Stimulated activated CD4-positive, alpha-beta T cell treated with anti-CD3 and anti-CD28 coated beads, Interleukin-15, amount 100 ng/mL, for 1 hour (primary cell): ENCODE results near the gene UNC5B.
"Not testable (repeated sequence)": the region's sequence is repeated elsewhere in the genome, so short reads cannot be mapped to it uniquely, and the experiment has no call there.

Experiments
- DNase-seq, 2 donors: peaks; one replicate each; pipeline ENCODE4 v3.0.0-alpha.2; 2020; ENCODE audit warnings: low read depth in 1 of 2, low spot score in 1 of 2

Gene UNC5B

DNA sequence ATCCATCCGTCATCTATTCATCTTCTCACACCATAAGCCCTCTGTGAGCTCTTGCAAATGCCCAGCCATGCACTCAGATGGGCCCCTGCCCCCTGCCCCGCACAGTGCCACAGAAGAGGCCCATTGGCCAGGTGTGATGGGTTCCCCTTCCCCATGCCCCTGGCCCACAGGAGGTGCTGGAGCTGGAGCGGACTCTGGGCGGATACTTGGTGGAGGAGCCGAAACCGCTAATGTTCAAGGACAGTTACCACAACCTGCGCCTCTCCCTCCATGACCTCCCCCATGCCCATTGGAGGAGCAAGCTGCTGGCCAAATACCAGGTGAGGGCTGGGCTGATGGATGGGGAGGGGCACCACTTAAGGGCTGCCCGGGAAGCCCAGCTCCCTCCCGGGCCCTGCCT lies 83.3 kb downstream of the UNC5B start:
- DNase-seq = no peak

DNA sequence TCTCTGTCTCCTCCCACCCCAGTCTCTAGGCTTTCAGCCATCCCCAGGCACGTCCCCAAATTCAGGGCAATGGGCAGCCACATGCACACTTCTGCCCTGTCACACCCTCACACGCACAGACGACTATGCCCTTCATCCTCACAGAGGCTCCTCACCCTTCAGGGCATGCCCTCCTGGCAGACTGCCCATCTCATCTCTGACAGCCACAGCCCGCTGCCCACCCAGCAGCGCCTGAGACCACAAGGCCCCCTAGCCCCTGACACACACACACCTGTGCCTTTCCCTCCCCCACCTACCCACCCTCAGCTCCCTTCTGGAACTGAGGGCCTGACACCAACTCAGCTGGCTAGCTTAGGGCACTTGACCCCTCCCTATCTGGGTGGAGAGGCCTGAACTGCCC lies 83.7 kb downstream of the UNC5B start:
- no peak for DNase-seq

DNA sequence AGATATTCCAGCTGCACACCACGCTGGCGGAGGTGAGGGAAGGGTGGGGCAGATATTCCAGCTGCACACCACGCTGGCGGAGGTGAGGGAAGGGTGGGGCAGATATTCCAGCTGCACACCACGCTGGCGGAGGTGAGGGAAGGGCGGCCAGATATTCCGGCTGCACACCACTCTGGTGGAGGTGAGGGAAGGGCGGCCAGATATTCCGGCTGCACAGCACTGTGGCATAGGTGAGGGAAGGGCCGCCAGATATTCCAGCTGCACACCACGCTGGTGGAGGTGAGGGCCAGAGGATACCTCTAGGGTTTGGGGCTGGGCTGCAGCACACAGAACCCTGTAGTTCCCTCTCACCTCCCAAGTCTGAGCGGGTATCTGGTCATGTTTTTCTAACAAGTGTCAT lies 84.4 kb downstream of the UNC5B start:
- DNase-seq = not testable (repeated sequence)

DNA sequence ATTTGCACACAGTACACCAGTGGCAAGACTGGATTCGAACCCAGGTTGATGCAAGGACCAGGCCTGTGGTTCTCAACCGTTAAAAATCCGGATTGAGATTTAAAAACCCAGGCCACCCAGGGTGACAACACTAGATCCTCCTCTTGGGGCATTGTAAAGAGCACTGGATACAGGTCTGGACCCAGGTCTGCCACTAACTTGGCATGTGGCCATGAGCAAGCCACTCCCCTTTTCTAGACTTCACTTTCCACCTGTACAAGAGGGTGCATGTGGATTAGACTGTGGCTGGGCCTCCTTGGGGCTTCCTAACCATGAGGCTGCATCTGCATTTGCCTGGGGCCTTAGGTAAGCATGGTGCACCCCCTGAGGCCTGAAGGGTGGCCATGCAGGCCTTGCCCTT lies 85.0 kb downstream of the UNC5B start:
- DNase-seq = no peak

DNA sequence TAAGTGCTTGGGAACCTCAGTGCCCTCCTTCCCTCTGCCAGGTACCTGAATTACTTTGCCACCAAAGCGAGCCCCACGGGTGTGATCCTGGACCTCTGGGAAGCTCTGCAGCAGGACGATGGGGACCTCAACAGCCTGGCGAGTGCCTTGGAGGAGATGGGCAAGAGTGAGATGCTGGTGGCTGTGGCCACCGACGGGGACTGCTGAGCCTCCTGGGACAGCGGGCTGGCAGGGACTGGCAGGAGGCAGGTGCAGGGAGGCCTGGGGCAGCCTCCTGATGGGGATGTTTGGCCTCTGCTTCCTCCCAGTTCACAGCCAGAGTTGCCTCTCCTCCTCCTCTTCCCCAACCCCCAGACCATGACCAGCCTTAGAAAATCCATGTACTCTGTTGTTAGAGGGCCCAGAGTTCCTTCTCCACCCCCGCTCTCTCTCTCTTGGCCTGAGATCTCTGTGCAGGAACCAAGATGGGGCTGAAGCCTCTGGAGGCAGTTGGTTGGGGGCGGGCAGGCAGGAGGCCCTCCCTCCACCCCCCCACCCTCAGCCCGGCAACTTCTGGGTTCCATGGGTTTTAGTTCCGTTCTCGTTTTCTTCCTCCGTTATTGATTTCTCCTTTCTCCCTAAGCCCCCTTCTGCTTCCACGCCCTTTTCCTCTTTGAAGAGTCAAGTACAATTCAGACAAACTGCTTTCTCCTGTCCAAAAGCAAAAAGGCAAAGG lies 86.9 kb downstream of the UNC5B start:
- no peak for DNase-seq

DNA sequence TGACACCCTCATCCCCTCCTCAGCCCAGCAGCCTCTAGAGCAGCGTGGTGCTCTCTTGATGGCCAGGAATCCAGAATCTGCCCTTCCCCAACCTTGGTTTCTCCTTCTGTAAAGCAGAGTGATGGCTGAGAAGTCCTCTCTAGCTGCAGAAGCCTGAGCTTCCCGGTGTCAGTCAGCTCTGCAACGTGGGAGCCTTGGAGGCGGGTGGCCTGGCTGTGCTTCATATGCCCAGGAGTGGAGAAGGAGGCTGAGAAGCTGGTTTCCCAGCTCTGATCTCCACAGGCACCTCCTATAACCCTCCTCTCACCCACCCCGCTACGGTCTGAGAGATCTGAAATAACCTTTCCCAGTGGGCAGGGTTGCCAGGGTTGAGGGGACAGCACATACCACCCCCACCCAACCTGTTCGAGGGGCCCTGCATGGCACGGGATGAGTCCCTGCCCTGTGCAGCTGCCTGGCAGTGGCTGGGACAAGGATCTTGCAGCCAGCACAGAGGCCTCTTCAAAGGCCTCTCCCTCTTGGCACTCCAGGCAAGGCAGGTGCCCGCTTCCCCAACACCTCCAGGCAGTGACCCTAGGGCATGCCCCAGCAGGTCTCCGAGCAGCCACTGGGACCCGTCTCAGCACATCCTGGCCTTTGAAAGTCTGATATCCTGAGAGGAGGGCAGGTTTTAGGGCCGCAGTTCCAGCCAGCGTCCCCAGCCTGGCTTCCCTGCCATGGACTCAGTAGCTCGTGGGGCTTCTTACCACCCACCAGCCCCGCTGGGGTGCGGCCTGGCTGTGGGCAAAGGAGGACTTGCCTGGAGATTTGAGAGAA lies 88.4 kb downstream of the UNC5B start:
- DNase-seq = no peak

DNA sequence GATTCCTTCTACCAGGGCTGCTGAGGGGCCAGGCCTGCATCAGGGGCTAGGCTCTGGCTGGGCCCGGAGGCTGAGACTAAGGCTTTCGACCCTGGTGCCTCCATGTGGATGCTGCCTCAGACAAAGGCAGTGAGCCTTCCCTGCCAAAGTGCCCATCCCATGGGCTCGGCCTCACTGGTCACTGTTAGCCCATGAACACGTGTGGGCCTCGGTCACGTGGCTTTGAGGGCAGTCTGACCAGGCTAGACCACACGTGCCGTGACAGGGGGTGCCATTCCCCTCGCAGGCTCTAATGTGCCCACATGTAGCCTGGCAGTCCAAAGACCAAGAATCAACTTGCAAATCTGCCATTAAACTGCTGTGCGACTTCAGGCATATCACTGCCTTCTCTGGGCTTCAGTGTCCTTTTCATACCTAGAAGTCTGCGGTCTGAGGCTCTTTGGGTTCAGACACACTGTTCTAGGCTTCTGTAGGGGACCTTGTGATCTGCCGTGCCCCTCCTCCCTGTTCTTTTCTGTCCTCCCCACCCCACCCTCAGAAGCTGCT lies 89.1 kb downstream of the UNC5B start:
- DNase-seq = no peak

DNA sequence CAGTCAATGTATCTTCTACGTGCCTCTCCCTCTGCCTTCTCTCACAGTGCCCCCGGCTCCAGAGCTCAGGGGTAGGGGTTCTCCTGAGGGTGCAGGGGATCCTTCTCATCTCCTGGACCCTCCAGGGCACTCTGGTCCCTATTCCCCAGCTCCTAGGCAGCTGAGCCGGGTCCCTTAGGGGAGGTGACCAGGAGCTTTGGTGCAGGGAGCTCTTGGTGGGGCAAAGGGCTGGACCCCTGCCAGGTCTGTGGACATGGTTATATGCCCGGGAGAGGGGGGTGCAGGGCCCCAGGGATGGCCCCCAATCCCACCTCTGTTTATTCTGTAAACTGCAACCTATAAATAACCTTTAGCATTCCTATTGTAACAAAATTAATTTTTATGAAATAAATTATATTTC lies 90.1 kb downstream of the UNC5B start:
- DNase-seq = no peak

DNA sequence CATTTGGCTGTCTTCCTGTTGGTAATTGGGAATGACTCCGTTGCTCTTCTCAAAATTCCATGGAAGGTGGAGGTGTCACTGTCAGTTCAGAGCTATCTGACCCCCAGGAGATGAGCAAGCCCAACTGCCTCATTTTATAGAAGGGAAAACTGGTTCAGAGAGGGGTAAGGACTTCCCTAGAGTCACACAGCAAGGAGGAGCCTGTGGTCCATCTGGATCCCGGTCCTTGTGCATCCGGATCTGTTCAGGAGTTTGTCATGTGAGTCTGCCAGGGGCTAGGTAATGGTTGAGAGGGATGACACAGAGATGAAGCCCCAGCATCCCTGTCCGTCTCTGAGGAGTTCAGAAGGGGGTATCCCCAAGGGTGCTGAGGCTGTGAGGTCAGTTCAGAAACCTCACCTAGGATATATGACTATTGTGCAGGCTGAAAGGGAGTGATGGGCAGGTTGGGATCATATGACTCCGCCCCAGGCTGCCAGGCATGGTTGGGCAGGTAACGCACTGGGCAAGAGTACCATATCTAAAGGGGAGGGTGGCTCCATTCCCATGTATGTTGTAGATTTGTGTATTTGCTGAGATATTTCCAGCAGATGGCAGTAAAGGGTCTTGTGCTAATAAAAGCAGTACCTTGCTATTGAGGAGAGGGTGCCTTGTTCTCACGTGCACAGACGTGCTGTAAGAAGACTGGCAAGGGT lies 90.7 kb downstream of the UNC5B start:
- DNase-seq = no peak

DNA sequence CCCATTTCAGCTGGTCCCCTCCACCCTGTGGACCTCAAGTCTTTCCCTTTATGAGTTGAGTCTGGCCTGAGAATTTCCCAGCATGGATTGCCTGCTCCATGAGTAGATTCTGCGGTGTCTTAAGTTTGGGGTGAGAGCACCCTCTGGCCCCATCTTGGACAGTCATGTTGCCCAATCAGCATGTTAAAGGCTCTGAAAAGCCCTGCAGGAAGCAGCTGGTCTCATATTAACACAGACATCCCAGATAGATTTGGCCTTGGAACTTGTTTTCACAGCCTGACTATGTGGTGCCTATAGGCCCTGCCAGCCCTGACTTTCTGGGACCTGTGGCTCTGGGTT lies 91.2 kb downstream of the UNC5B start:
- DNase-seq = no peak

DNA sequence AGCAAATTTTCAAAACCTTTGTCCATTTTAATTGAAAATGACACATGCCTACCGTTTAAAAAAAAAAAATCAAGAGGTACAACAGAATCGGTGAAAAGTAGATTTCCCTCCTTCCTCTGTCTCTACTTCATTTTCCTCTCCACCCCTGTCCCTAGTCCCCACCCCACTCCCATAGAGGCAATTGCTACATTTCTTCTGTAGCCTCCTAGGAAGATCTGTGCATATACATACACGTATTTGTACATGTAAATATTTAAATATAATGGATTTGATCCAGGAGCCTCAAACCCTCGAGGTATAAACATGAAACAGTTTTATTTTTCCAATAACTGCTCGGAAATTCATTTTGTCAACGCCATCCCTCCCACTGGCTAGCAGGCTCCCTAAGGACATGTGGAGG lies 92.5 kb downstream of the UNC5B start:
- DNase-seq = no peak

DNA sequence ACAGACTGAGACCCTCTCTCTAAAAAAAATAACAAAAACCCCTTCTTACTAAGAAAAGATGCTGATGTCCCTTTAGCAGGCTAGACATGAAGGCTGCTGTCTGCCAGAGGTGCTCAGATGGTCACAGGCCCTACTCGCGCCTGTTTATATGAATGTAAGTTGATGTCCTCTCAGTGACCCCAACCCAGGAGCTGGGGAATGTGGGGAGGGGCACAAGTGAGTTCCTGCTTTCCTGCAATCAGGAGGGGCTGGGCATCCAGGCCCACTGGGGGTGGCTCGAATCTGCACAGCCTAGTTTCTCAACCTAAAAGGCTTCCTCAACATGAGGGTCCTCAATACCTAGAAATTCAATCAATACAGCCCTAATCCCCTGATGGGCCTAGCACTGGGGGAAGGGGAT lies 94.6 kb downstream of the UNC5B start:
- no peak for DNase-seq

DNA sequence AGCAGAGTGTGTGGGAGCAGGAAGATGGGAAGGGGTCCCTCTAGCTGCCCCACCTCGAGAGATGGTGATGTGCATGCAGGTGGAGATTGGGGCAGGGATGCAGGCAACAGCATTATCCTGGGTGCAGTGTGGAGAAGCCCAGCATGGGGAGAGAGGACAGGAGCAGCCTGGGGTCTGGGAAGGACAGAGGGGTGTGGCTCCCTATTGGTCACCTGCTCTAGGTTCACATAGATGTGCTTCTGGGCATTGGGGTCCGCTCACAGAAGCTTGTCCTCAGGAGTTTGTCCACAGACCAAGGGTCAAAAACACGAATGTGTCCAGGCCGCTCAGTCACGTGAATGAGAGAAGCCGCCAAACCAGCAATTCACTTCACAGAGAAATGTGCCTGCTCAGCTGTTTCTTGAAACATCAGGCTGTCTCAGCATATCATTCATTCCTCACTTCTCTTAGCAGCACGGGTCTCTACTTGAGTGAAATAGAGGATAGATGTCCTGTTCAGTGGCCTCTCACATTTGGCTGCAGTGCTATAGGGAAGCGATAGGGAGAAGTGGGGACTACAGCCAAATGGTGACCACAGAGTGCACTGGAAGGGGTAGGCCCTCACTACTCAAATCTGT lies 95.2 kb downstream of the UNC5B start:
- DNase-seq = no peak

DNA sequence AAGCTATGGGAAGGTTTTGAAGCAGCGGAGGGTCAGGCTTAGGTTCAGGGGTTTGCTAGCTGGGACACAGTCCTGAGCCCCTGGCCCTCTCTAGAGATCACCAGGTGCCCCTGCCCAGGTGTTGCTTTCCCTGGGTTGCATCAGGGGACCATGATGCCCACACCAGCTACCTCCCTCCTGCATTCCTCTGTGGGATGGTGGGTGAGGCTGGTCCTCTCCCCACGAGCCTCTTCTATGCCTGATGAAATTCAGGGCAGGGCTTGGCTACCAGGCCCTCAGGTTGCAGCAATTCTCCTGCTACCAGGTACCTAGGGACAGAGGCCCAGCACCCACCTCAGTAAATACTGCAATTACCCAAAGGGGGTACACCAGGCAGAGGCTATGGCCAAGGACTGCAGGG lies 95.9 kb downstream of the UNC5B start:
- no peak for DNase-seq

DNA sequence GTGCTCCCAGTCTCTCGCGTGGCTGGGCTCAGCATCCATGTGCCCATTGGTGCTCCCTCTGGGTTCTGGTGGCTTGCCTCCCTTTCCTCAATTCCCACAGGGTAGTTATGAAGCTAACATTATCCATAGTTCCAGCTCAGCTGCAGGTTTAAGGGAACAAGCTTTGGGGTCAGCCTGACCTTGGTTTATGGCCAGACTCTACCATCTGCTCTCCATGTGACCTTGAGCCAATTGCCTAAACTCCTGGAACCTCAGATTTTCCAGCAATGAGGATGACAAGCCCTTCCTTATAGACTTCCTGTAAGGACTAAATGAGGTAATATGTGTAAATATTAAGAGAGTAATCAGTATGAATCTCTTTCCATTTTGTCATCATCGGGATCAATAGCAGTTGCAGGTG lies 96.6 kb downstream of the UNC5B start:
- DNase-seq = no peak

DNA sequence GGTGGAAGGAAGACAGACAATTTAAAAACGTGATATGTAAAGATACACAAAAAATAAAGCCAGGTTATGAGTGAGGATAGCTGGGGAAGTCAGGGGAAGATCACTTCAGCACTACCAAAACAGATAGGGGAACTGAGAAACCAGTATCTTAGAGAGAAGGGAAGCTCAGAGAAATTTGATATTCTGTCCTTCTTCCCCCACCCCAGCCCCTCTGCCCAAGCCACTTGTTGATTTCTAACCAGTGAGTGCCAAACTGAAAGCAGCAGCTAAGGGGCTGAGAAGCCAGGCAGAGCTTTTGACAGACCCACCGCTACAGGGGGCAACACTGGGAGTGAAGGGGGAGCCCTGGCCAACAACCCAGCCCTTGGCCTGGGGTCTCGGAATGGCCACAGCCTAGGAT lies 97.5 kb downstream of the UNC5B start:
- DNase-seq = no peak

DNA sequence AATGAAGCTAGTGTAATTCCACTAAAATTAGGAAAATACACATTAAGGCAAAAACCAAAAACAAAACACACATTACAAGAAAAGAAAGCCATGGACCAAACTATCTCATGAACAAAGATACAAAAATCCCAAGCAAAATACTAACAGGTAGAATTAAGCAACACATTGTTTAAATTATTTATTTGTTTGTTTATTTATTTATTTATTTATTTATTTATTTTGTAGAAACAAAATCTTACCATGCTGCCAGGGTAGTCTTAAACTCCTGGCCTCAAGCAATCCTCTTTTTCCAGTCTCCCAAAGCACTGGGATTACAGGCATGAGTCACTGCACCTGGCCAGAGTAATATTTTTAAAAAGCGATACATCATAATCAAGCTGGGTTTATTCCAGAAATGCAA lies 99.8 kb downstream of the UNC5B start:
- DNase-seq = no peak

DNA sequence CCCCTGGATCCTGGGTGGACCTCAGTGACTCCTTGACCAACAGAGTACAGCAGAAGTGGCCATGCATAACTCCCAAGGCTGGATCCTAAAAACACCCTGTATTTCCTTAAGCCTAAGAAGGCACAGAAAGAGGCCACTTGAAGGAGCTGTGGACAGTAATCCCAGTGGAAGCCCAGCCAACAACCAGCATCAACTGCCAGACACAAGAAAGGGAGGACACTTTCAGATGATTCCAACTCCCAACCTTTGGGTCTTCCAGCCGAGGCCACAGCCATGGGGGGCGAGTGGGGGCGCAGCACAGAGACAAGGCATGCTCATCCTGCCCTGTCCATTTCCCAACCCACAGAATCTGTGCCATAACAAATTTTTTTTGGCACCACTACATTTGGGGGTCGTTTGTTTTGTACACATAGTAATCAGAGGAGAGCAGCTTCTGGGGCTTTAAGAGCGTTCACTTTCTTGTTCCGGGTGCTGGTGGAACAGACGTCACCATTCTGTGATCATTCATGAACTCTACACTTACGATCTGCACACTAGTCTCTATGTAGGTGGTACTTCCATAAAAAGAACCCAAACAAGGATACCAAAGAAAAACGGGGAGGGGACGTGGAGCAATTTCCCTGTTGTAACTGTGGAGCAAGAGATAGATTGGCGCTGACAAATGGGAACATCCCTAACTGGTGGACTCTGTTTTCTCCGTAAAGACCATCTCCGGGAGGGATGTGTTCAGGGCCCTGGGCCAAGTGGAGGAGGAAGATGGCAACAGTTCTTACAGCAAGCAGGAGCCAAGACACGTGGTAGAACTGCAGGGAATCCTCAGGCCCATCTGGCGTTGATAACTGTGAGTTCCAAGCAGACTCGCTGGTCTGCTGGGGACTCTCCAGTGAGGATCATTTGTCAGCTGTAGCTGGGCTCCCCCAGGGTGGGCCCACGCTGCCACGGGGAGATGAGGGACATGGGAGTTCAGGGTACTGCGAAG lies 100.7 kb downstream of the UNC5B start:
- no peak for DNase-seq

DNA sequence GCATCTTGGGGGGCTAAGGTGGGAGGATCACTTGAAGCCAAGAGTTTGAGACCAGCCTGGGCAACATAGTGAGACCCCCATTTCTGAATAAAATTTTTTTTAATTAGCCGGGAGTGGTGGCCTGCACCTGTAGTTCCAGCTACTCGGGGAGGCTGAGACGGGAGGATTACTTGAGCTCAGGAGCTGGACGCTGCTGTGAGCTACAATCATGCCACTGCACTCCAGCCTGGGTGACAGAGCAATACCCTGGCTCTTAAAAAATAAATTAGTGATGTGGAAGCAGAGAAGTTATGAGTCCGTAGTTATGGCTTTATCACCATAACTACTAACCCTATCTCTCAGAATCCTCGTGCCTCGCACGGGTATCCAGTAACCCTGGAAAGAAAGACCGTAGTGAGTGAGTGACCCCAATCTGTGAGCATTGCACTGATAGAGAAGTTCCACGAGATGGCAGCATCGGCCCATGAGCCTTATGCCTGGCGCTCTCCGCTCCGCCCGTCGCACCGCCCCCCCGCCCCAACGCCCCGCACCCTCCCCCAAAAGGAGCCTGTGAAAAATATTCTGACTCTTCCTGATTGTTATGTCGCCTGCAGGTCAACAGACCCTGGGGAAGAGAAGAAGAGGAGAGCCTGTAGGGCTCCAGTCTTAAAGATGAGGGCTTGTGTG lies 101.8 kb downstream of the UNC5B start:
- DNase-seq = peak; percentile 28 to 42

DNA sequence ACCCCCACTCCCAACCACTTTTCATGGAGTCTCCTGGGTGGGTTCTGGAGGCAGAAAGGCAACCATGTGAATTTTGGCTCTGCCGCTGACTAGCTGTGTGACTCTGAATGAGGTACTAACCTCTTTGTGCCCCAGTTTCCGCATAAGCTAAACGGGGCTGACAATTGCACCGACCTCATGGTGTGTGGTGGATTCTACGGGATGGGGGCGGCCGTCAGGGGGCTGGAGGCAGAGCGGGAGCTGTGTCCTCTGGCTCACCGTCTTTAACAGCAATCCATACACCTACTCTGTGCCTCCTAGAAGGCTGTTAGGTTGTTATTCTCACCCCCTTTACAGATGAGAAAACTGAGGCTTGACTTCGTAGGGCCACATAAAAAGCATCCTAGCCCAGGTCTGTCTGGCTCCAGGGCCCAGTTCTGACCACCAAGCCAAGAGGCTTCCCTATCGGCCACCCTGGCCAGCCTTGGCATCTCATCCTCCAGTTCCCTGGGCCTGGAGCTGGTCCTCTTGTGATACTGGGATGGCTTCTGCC lies 102.4 kb downstream of the UNC5B start:
- no peak for DNase-seq
